K562 (cell line): ENCODE data around the gene PTPRM. TPM values are rescaled to one million over a fixed set of nuclear protein-coding genes. Genes with fewer than 3 reads are reported as not detected.

Experiments
- ATAC-seq: fragments of 200-7000 bp; cut with Tn5 transposase; 3 replicates; pipeline ENCODE4 v1.9.1; 2020; ENCODE audit warnings: moderate library complexity
- BruUV-seq: library from RNA; stranded (reverse); fragments of 400-500 nt; replicated peaks from 2 replicates; lab custom pipeline; 2021; lab: Mats Ljungman, UMichigan
- CTCF ChIA-PET: fragments of 300-600 bp; formaldehyde crosslinking; extraction: SDS; loops from one replicate; lab custom pipeline; 2021; ENCODE audit warnings: low intra/inter-chr PET ratio; lab: Yijun Ruan, JAX
- POLR2A ChIA-PET: fragments of 300-600, 350-650 bp; sonication (Branson Sonifier 250); formaldehyde crosslinking; extraction: SDS; loops from one replicate; lab custom pipeline; 2021; ENCODE audit warnings: antibody characterized with exemption, inconsistent platforms; lab: Yijun Ruan, JAX
- DNase-seq, 4 experiments: peaks; one replicate each; pipeline versions ENCODE4 v3.0.0 to v3.0.0-alpha.2; 2011 to 2018; ENCODE audit warnings: low spot score in 3 of 4, mixed read lengths in 3 of 4; ENCODE audit errors: extremely low read depth in 1 of 4
- FAIRE-seq: peaks from 2 replicates; lab custom pipeline; 2011; peaks lifted over from hg19 to GRCh38; lab: Jason Lieb, UNC
- H2AFZ ChIP-seq: 2 replicates; pipeline ENCODE4 v1.6.0; 2011; ENCODE audit warnings: low read depth, low read length, control low read depth, inconsistent platforms
- H3K27ac ChIP-seq: fragments of 200-600 bp; 3 replicates; pipeline ENCODE4 v1.8.0; 2011; ENCODE audit warnings: low read depth, mild to moderate bottlenecking, control low read depth, inconsistent platforms, low read length, moderate library complexity, mixed read lengths; ENCODE audit errors: extremely low read depth
- H3K27me3 ChIP-seq, 2 experiments: fragments of 300-600 bp in 1 of 2; 2 replicates in 1 of 2; 3 replicates in 1 of 2; pipeline versions ENCODE4 v1.6.0 to v1.8.0; 2011; ENCODE audit warnings: inconsistent platforms in 2 of 2, low read length in 2 of 2, mild to moderate bottlenecking in 1 of 2, mixed read lengths in 1 of 2, moderate library complexity in 1 of 2; ENCODE audit not compliant: control insufficient read depth in 2 of 2, insufficient read depth in 2 of 2
- H3K36me3 ChIP-seq: fragments of 300-600 bp; 3 replicates; pipeline ENCODE4 v1.8.0; 2011; ENCODE audit warnings: mild to moderate bottlenecking, low read length, inconsistent platforms; ENCODE audit not compliant: control insufficient read depth, insufficient read depth
- H3K4me1 ChIP-seq, 2 experiments: fragments of 200-600 bp in 1 of 2; replicated peaks in 1 of 2; 2 replicates in 1 of 2; 3 replicates in 1 of 2; pipeline versions ENCODE4 v1.5.1 to v1.8.0; 2011; ENCODE audit warnings: inconsistent platforms in 2 of 2, low read length in 2 of 2, mild to moderate bottlenecking in 1 of 2, mixed read lengths in 1 of 2, moderate library complexity in 1 of 2; ENCODE audit not compliant: control insufficient read depth in 2 of 2, insufficient read depth in 2 of 2
- H3K4me2 ChIP-seq: 2 replicates; pipeline ENCODE4 v1.6.1; 2011; ENCODE audit warnings: low read length, control low read depth, inconsistent platforms, mixed read lengths; ENCODE audit not compliant: insufficient read depth
- H3K4me3 ChIP-seq: fragments of 200-600 bp; sonication (generic), shearing (Covaris generic); 2 replicates; pipeline ENCODE4 v1.5.1; 2016; ENCODE audit warnings: control low read depth, inconsistent platforms
- H3K79me2 ChIP-seq: fragments of 200-600 bp; 3 replicates; pipeline ENCODE4 v1.8.0; 2011; ENCODE audit warnings: low read length, inconsistent platforms; ENCODE audit not compliant: control insufficient read depth, insufficient read depth
- H3K9ac ChIP-seq, 2 experiments: 2 replicates each; pipeline versions ENCODE4 v1.6.0 to v1.6.1; 2011; ENCODE audit warnings: low read depth in 2 of 2, low read length in 2 of 2, control low read depth in 1 of 2, inconsistent platforms in 1 of 2, mild to moderate bottlenecking in 1 of 2, mixed read lengths in 1 of 2; ENCODE audit not compliant: insufficient read depth in 1 of 2
- H3K9me1 ChIP-seq: one replicate; pipeline ENCODE4 v1.6.0; 2011; ENCODE audit warnings: inconsistent platforms, mild to moderate bottlenecking, low read length, moderate library complexity; ENCODE audit not compliant: control insufficient read depth, insufficient read depth
- H3K9me3 ChIP-seq: replicated peaks from 2 replicates; pipeline ENCODE4 v1.5.1; 2011; ENCODE audit warnings: low read depth, low read length, inconsistent platforms; ENCODE audit not compliant: control insufficient read depth, insufficient read depth
- H4K20me1 ChIP-seq: replicated peaks from 2 replicates; pipeline ENCODE4 v1.6.1; 2011; ENCODE audit warnings: low read length, inconsistent platforms, mixed read lengths; ENCODE audit not compliant: control insufficient read depth, insufficient read depth
- CEBPB ChIP-seq: fragments of 450-650 bp; IDR thresholded peaks from 2 replicates; pipeline ENCODE4 v1.6.1; 2016; ENCODE audit warnings: missing genetic modification characterization, missing compliant biosample characterization
- ERF ChIP-seq: fragments of 450-650 bp; formaldehyde crosslinking; IDR thresholded peaks from 2 replicates; pipeline ENCODE4 v1.4.0; 2020; ENCODE audit warnings: mild to moderate bottlenecking, mixed read lengths
- GATAD2A ChIP-seq: fragments of 450-650 bp; IDR thresholded peaks from 2 replicates; pipeline ENCODE4 v1.6.1; 2017
- HDGF ChIP-seq: fragments of 450-650 bp; IDR thresholded peaks from 2 replicates; pipeline ENCODE4 v1.6.1; 2016
- HIVEP1 ChIP-seq: fragments of 250-450 bp; sonication (Bioruptor Pico); IDR thresholded peaks from 2 replicates; pipeline ENCODE4 v1.4.0; 2020; ENCODE audit warnings: mild to moderate bottlenecking
- PTBP1 ChIP-seq: fragments of 200-400 bp; formaldehyde crosslinking; IDR thresholded peaks from 2 replicates; pipeline ENCODE4 v1.6.1; 2017; ENCODE audit warnings: low read depth, low read length
- RAD51 ChIP-seq: fragments of 450-650 bp; IDR thresholded peaks from 2 replicates; pipeline ENCODE4 v1.7.1; 2016; ENCODE audit warnings: low read depth, mild to moderate bottlenecking, borderline replicate concordance
- STAG1 ChIP-seq: sonication (generic); formaldehyde crosslinking; IDR thresholded peaks from 2 replicates; pipeline ENCODE4 v1.5.0; 2020; ENCODE audit warnings: missing genetic modification reagents, borderline replicate concordance
- TCF7L2 ChIP-seq: fragments of 150-350 bp; IDR thresholded peaks from 2 replicates; pipeline ENCODE4 v1.6.1; 2016; ENCODE audit warnings: low read depth, mild to moderate bottlenecking, low read length, moderate library complexity
- ZNF274 ChIP-seq: IDR thresholded peaks from 2 replicates; pipeline ENCODE4 v1.6.1; 2011; ENCODE audit warnings: low read depth, mild to moderate bottlenecking, low read length, moderate library complexity, borderline replicate concordance
- ZNF444 ChIP-seq: fragments of 250-450 bp; sonication (Bioruptor Pico); IDR thresholded peaks from 2 replicates; pipeline ENCODE4 v1.4.0; 2020; ENCODE audit warnings: mild to moderate bottlenecking, moderate library complexity
- WGBS: fragments of 100-300 bp; shearing (Covaris generic); methylation state at CpG from one replicate; pipeline ENCODE4 v1.1.6; 2016; ENCODE audit warnings: low coverage, mixed read lengths; ENCODE audit not compliant: insufficient coverage; ENCODE audit errors: missing lambda C conversion rate; 5-methylcytosine and 5-hydroxymethylcytosine counted together
- in situ Hi-C: fragments of 300-500 bp; cut with MboI; formaldehyde crosslinking; loops from 4 replicates; pipeline ENCODE4 v1.15.0; 2018; ENCODE audit warnings: inconsistent platforms, mixed read lengths
- intact Hi-C: fragments of 100-400 bp; cut with micrococcal nuclease; formaldehyde crosslinking; loops from 2 replicates; pipeline ENCODE4 v1.14.2; 2022
- polyA plus RNA-seq, 8 experiments: library from polyadenylated mRNA; depleted of rRNA in 4 of 8; stranded (reverse) in 5 of 8; unstranded in 3 of 8; fragments of >200 nt; fragmentation: Nextera tagmentation in 2 of 8; fragmentation: Illumina TruSeq in 1 of 8; extraction: Ambion mirVana in 2 of 8; extraction: Trizol in 1 of 8; gene quantifications; 2 replicates each; pipeline versions ENCODE4 v1.2.1 to v1.2.3, GENCODE V29; 2011 to 2014; ENCODE audit warnings: inconsistent platforms in 1 of 8, missing spikeins in 1 of 8
- total RNA-seq, 7 experiments: library from RNA; depleted of rRNA in 6 of 7; stranded (reverse); fragments of >200 nt in 6 of 7; fragmentation: Illumina TruSeq in 2 of 7; extraction: Trizol in 2 of 7; gene quantifications; 2 replicates each; pipeline versions ENCODE4 v1.2.1 to v1.2.3, GENCODE V29; 2011 to 2021; ENCODE audit warnings: low replicate concordance in 1 of 7

The PTPRM gene
- total and polyA plus RNA-seq, 9 of the 15 experiments (the other 6 are each of a cell fraction or from before 2014, with no cell fraction given), result 0.03 to 0.16 (median 0.08) TPM; not detected in 3

GRCh38 chr18:8019600-8019999 lies 452.5 kb downstream of the PTPRM start:
- no peak overlapping the region for H3K27ac ChIP-seq
- FAIRE-seq (no peak), DNase-seq (no peak), ATAC-seq (no peak)
- no peak overlapping the region for H3K4me3 ChIP-seq
- POLR2A ChIA-PET, result no interaction called here
- no peaks in the 10 kb centered on the region for H3K27me3 ChIP-seq
- H3K4me1 ChIP-seq, result no peaks in the 10 kb centered on the region
- CTCF ChIA-PET, result no interaction called here
- 0% methylated on average over 1 of the region's 1 CpG for WGBS
- H3K9me3 ChIP-seq, result no peaks in the 10 kb centered on the region
- no peaks in the 10 kb centered on the region for H4K20me1 ChIP-seq
- no peak for TF ChIP-seq ZNF274
- TF ChIP-seq RAD51, result no peak
- TF ChIP-seq PTBP1, result no peak
- no peak for TF ChIP-seq CEBPB (tag)
- TF ChIP-seq STAG1 (CRISPR knock-in tag), result no peak
- no peak for TF ChIP-seq TCF7L2
- TF ChIP-seq ERF, result no peak
- TF ChIP-seq HIVEP1 (CRISPR knock-in tag), result no peak
- TF ChIP-seq ZNF444, result no peak
- no peak for TF ChIP-seq GATAD2A
- TF ChIP-seq HDGF, result no peak
- H3K4me2 ChIP-seq, result no peak overlapping the region
- intact Hi-C loops (no loop called here), in situ Hi-C loops (no loop called here)
- no TSS peak for BruUV-seq
- no peak overlapping the region for H2AFZ ChIP-seq
- H3K79me2 ChIP-seq, result no peaks in the 10 kb centered on the region
- H3K9me1 ChIP-seq, result no peaks in the 10 kb centered on the region
- no peaks in the 10 kb centered on the region for H3K36me3 ChIP-seq
- H3K9ac ChIP-seq, result no peak overlapping the region
